RWPE2 (cell line): Measurements from ENCODE around the gene SIPA1L3.

Source experiments
- ATAC-seq: fragments of 200-7000 bp; cut with Tn5 transposase; 3 replicates; pipeline ENCODE4 v1.9.1; 2021; ENCODE audit warnings: low read depth
- DNase-seq: peaks from one replicate; pipeline ENCODE4 v3.0.0-alpha.2; 2020; ENCODE audit warnings: low spot score
- H3K27ac ChIP-seq: fragments of 450-650 bp; 2 replicates; pipeline ENCODE4 v1.5.1; 2017; ENCODE audit warnings: mild to moderate bottlenecking; ENCODE audit not compliant: poor library complexity, severe bottlenecking
- H3K27me3 ChIP-seq: fragments of 250-450 bp; sonication (Bioruptor Pico); 2 replicates; pipeline ENCODE4 v1.5.1; 2021; ENCODE audit warnings: mild to moderate bottlenecking, moderate library complexity; ENCODE audit not compliant: insufficient read depth, poor library complexity, severe bottlenecking
- H3K36me3 ChIP-seq: fragments of 250-450 bp; sonication (Bioruptor Pico); 2 replicates; pipeline ENCODE4 v1.5.1; 2020; ENCODE audit warnings: low read depth, mild to moderate bottlenecking, moderate library complexity
- H3K4me1 ChIP-seq: fragments of 250-450 bp; sonication (Bioruptor Pico); 2 replicates; pipeline ENCODE4 v1.5.1; 2021; ENCODE audit warnings: mild to moderate bottlenecking, moderate library complexity; ENCODE audit not compliant: insufficient read depth, poor library complexity, severe bottlenecking
- H3K4me3 ChIP-seq: fragments of 250-450 bp; sonication (Bioruptor Pico); 2 replicates; pipeline ENCODE4 v1.5.1; 2021; ENCODE audit warnings: mild to moderate bottlenecking, moderate library complexity; ENCODE audit not compliant: severe bottlenecking
- H3K9me3 ChIP-seq: fragments of 250-450 bp; sonication (Bioruptor Pico); 2 replicates; pipeline ENCODE4 v1.5.1; 2021; ENCODE audit warnings: mild to moderate bottlenecking, moderate library complexity; ENCODE audit not compliant: severe bottlenecking
- CTCF ChIP-seq: fragments of 450-650 bp; IDR thresholded peaks from one replicate; pipeline ENCODE4 v1.5.1; 2017; ENCODE audit warnings: mild to moderate bottlenecking, moderate library complexity; ENCODE audit not compliant: poor library complexity, severe bottlenecking

SIPA1L3 gene

GRCh38 chr19:38120471-38121025, 213.5 kb downstream of the SIPA1L3 start:
- Histone ChIP-seq H3K36me3 (peaks cover 34% of the 10 kb centered on the region), H3K27ac (no peak overlapping the region), H3K4me3 (no peak overlapping the region), H3K4me1 (no peaks in the 10 kb centered on the region), H3K27me3 (no peaks in the 10 kb centered on the region), H3K9me3 (no peaks in the 10 kb centered on the region)
- TF ChIP-seq CTCF = no peak
- ATAC-seq (no peak), DNase-seq (no peak)

- H3K4me1 ChIP-seq = no peaks in the 10 kb centered on the region
- H3K4me3 ChIP-seq = no peak overlapping the region
- TF ChIP-seq CTCF = no peak
- no peaks in the 10 kb centered on the region for H3K27me3 ChIP-seq
- H3K36me3 ChIP-seq = peaks cover 52% of the 10 kb centered on the region
- DNase-seq (no peak), ATAC-seq (no peak)
- H3K9me3 ChIP-seq = no peaks in the 10 kb centered on the region
- H3K27ac ChIP-seq = no peak overlapping the region
These were observed 215.5 kb downstream of the SIPA1L3 start for GRCh38 chr19:38122402-38123093.

GRCh38 chr19:38125238-38125637, 218.2 kb downstream of the SIPA1L3 start:
- no peak overlapping the region for H3K27ac ChIP-seq
- DNase-seq (no peak), ATAC-seq (no peak)
- no peak for TF ChIP-seq CTCF
- no peaks in the 10 kb centered on the region for H3K9me3 ChIP-seq
- no peaks in the 10 kb centered on the region for H3K27me3 ChIP-seq
- H3K4me1 ChIP-seq = no peaks in the 10 kb centered on the region
- peaks cover 33% of the 10 kb centered on the region for H3K36me3 ChIP-seq
- no peak overlapping the region for H3K4me3 ChIP-seq

- Histone ChIP-seq H3K4me3 (no peak overlapping the region), H3K9me3 (no peaks in the 10 kb centered on the region), H3K36me3 (peaks cover 36% of the 10 kb centered on the region), H3K4me1 (peaks cover 5% of the 10 kb centered on the region), H3K27ac (no peak overlapping the region), H3K27me3 (no peaks in the 10 kb centered on the region)
- ATAC-seq = no peak
- TF ChIP-seq CTCF = no peak
- no peak for DNase-seq
These were observed 223.4 kb downstream of the SIPA1L3 start for GRCh38 chr19:38130399-38130798.

GRCh38 chr19:38132781-38133180, 225.8 kb downstream of the SIPA1L3 start:
- no peak overlapping the region for H3K27ac ChIP-seq
- DNase-seq (no peak), ATAC-seq (no peak)
- no peak overlapping the region for H3K4me3 ChIP-seq
- H3K9me3 ChIP-seq = no peaks in the 10 kb centered on the region
- no peak for TF ChIP-seq CTCF
- peaks cover 5% of the 10 kb centered on the region for H3K4me1 ChIP-seq
- peaks cover 19% of the 10 kb centered on the region for H3K36me3 ChIP-seq
- H3K27me3 ChIP-seq = no peaks in the 10 kb centered on the region
